Endothelial cell (in vitro differentiated cells): Measurements from ENCODE around the gene BNIPL. TPM values are rescaled to one million over a fixed set of nuclear protein-coding genes. Genes with fewer than 3 reads are reported as not detected.
A peak's percentile ranks its signal among the peaks of the same experiment; 100 is the strongest.

Experiments used
- DNase-seq: peaks from one replicate; pipeline ENCODE4 v3.0.0; 2021; ENCODE audit warnings: low spot score
- H3K27ac Mint-ChIP-seq: one replicate; pipeline ENCODE4 v1.8.0; 2021; ENCODE audit warnings: mixed read lengths, inconsistent platforms; ENCODE audit not compliant: unreplicated experiment
- H3K27me3 Mint-ChIP-seq: one replicate; pipeline ENCODE4 v1.8.0; 2021; ENCODE audit warnings: mild to moderate bottlenecking, moderate library complexity, mixed read lengths, inconsistent platforms; ENCODE audit not compliant: unreplicated experiment
- H3K36me3 Mint-ChIP-seq: one replicate; pipeline ENCODE4 v1.8.0; 2021; ENCODE audit warnings: mild to moderate bottlenecking, low read depth, mixed read lengths, inconsistent platforms; ENCODE audit not compliant: unreplicated experiment
- H3K4me1 Mint-ChIP-seq: one replicate; pipeline ENCODE4 v1.8.0; 2021; ENCODE audit warnings: mild to moderate bottlenecking, mixed read lengths, inconsistent platforms; ENCODE audit not compliant: unreplicated experiment
- H3K4me3 Mint-ChIP-seq: one replicate; pipeline ENCODE4 v1.8.0; 2021; ENCODE audit warnings: mild to moderate bottlenecking, mixed read lengths, inconsistent platforms; ENCODE audit not compliant: unreplicated experiment
- H3K9me3 Mint-ChIP-seq: one replicate; pipeline ENCODE4 v1.8.0; 2021; ENCODE audit warnings: mixed read lengths, inconsistent platforms; ENCODE audit not compliant: unreplicated experiment
- total RNA-seq: library from RNA; stranded (reverse); fragmentation: NEBNext Ultra II Directional; extraction: Animal tissue kit (Norgen Biotek cat#: 25700); gene quantifications from one replicate; pipeline ENCODE4 v1.2.1, GENCODE V29; 2021; ENCODE audit not compliant: unreplicated experiment
- TF ChIP-seq, protein P1 (sequence below): fragments of 200-600 bp; sonication (generic); IDR thresholded peaks from one replicate; pipeline ENCODE4 v1.5.0; 2021; ENCODE audit warnings: antibody characterized with exemption; ENCODE audit not compliant: unreplicated experiment

BNIPL gene
- total RNA-seq, 1 donor from 2014 or later, result 1.5 TPM

DNA sequence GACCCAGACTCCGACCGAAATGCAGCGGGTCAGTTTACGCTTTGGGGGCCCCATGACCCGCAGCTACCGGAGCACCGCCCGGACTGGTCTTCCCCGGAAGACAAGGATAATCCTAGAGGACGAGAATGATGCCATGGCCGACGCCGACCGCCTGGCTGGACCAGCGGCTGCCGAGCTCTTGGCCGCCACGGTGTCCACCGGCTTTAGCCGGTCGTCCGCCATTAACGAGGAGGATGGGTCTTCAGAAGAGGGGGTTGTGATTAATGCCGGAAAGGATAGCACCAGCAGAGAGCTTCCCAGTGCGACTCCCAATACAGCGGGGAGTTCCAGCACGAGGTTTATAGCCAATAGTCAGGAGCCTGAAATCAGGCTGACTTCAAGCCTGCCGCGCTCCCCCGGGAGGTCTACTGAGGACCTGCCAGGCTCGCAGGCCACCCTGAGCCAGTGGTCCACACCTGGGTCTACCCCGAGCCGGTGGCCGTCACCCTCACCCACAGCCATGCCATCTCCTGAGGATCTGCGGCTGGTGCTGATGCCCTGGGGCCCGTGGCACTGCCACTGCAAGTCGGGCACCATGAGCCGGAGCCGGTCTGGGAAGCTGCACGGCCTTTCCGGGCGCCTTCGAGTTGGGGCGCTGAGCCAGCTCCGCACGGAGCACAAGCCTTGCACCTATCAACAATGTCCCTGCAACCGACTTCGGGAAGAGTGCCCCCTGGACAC, 11.7 kb downstream of the BNIPL start:
- TF ChIP-seq, protein P1, sequence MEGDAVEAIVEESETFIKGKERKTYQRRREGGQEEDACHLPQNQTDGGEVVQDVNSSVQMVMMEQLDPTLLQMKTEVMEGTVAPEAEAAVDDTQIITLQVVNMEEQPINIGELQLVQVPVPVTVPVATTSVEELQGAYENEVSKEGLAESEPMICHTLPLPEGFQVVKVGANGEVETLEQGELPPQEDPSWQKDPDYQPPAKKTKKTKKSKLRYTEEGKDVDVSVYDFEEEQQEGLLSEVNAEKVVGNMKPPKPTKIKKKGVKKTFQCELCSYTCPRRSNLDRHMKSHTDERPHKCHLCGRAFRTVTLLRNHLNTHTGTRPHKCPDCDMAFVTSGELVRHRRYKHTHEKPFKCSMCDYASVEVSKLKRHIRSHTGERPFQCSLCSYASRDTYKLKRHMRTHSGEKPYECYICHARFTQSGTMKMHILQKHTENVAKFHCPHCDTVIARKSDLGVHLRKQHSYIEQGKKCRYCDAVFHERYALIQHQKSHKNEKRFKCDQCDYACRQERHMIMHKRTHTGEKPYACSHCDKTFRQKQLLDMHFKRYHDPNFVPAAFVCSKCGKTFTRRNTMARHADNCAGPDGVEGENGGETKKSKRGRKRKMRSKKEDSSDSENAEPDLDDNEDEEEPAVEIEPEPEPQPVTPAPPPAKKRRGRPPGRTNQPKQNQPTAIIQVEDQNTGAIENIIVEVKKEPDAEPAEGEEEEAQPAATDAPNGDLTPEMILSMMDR, result peak; percentile 67
- H3K4me3 Mint-ChIP-seq, result peak overlapping the region; percentile 93
- H3K4me1 Mint-ChIP-seq, result no peaks in the 10 kb centered on the region
- H3K27me3 Mint-ChIP-seq, result peaks cover 4% of the 10 kb centered on the region
- peak overlapping the region; percentile 31 for H3K27ac Mint-ChIP-seq
- H3K9me3 Mint-ChIP-seq, result no peaks in the 10 kb centered on the region
- H3K36me3 Mint-ChIP-seq, result peaks cover 8% of the 10 kb centered on the region
- peak; percentile 67 for DNase-seq

DNA sequence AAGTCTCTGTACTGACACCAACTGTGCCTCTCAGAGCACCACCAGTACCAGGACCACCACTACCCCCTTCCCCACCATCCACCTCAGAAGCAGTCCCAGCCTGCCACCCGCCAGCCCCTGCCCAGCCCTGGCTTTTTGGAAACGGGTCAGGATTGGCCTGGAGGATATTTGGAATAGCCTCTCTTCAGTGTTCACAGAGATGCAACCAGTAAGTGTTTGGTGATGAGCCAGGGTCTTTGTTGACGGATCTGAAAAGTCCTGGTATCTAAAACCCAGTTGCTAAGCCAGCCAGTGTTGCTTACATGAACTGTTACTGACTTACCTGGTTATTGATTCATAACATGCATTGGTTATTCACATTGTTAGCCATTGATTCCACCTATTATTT, 12.3 kb downstream of the BNIPL start:
- Mint-ChIP-seq H3K36me3 (peaks cover 8% of the 10 kb centered on the region), H3K4me3 (peak overlapping the region; percentile 93), H3K27ac (no peak overlapping the region), H3K4me1 (no peaks in the 10 kb centered on the region), H3K27me3 (peaks cover 4% of the 10 kb centered on the region), H3K9me3 (no peaks in the 10 kb centered on the region)
- no peak for DNase-seq
- TF ChIP-seq, protein P1, result no peak

- Mint-ChIP-seq H3K4me1 (no peaks in the 10 kb centered on the region), H3K27ac (peak overlapping the region; percentile 42), H3K4me3 (no peak overlapping the region), H3K9me3 (no peaks in the 10 kb centered on the region), H3K36me3 (peaks cover 13% of the 10 kb centered on the region), H3K27me3 (peaks cover 4% of the 10 kb centered on the region)
- DNase-seq, result no peak
- TF ChIP-seq, protein P1, result no peak
Observed at GRCh38 chr1:151049458-151049857, 13.1 kb downstream of the BNIPL start.

GRCh38 chr1:151050051-151050688, 13.8 kb downstream of the BNIPL start:
- H3K27ac Mint-ChIP-seq, result peak overlapping the region; percentile 64
- no peak for DNase-seq
- no peaks in the 10 kb centered on the region for H3K9me3 Mint-ChIP-seq
- H3K4me3 Mint-ChIP-seq, result no peak overlapping the region
- H3K36me3 Mint-ChIP-seq, result peaks cover 20% of the 10 kb centered on the region
- H3K27me3 Mint-ChIP-seq, result peaks cover 2% of the 10 kb centered on the region
- TF ChIP-seq, protein P1, result no peak
- H3K4me1 Mint-ChIP-seq, result peaks cover 4% of the 10 kb centered on the region

DNA sequence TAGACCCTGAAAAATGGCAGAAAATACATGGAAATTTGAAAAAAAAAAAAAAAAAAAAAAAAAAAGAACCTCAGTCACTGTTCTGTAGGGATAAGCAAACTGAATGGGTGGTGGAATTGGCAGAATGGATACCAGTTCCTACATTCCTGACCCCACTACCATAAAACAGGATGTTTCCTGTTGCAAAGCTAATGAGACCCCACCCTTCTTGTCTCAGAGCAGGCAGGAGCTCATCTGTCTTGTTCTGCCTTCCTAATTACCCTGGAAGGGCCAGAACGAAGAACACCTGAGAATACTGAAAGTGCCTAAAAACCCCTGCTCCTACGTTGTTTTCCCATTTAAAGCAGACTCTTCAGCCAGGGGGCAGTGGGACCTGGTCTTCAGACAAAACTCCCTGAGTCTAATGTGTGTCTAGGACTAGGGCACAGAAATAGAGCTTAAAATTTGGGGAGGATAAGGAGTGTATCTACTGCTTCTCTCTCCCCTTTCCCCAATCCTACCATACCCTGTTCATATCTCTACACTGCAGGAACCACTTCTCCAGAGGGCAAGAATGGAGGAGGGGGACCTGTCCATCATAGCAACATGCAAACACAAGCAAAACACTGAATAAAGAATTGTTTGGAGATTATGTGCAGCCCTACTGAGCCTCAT, 15.1 kb downstream of the BNIPL start:
- peak overlapping the region; percentile 11 for H3K4me3 Mint-ChIP-seq
- peaks cover 24% of the 10 kb centered on the region for H3K36me3 Mint-ChIP-seq
- peaks cover 17% of the 10 kb centered on the region for H3K4me1 Mint-ChIP-seq
- H3K27me3 Mint-ChIP-seq, result peaks cover 2% of the 10 kb centered on the region
- H3K27ac Mint-ChIP-seq, result peak overlapping the region; percentile 58
- no peaks in the 10 kb centered on the region for H3K9me3 Mint-ChIP-seq
- TF ChIP-seq, protein P1, result no peak
- no peak for DNase-seq
